NOMO-1 (cell line): ENCODE data around the gene PARP6.
A peak's percentile ranks its signal among the peaks of the same experiment; 100 is the strongest.

Experiments used
- DNase-seq, 2 experiments: peaks; one replicate each; lab custom pipeline; 2025; ENCODE audit not compliant: unreplicated experiment in 2 of 2; lab: John Stamatoyannopoulos, UW

The PARP6 gene

DNA sequence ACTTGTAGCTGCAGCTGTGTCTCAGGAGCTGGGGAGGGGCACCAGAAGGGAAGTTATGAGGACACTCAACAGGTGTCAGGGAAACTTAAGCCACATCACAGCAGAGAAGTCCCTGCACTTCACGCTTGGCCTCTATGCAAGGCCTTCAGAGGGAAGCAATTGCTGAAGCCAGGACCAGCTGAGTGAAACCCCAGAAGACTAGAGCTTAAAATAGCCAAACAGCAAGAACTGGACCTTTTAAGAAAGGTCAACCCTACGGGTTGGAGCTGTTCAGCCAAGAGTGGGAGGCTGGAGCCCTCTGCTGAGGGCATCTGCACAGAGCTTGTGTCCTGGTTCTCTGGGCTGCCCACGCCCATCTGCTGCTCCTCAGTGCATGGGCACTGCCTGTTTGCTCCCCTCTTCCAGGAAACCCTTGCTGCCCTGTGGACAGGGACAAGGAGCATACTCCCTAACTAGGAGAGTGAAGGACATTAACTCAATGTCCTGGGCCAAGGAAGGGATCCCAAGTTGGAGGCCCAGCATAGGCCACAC, 70.9 kb downstream of the PARP6 start:
- DNase-seq, result no peak

GRCh38 chr15:72200395-72201237, 71.7 kb downstream of the PARP6 start:
- no peak for DNase-seq

- DNase-seq, result peak; percentile 56 to 61
Measured at GRCh38 chr15:72199721-72200212, 72.6 kb downstream of the PARP6 start.

DNA sequence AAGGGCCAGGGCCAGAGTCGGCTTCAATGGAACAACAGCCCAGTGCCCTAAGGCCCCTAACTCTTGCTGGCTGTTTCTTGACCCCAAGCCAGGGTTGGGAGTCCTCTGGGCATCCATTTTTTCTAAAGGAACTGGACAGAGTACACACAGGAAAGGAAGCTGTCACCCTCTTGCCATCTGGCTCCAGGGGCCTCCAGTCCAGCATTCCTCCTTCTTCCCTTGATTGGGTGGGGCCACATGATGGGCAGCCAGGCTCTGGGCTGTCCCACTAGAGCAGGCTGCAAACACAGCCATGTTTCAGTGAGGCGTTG, 73.2 kb downstream of the PARP6 start:
- no peak for DNase-seq

DNA sequence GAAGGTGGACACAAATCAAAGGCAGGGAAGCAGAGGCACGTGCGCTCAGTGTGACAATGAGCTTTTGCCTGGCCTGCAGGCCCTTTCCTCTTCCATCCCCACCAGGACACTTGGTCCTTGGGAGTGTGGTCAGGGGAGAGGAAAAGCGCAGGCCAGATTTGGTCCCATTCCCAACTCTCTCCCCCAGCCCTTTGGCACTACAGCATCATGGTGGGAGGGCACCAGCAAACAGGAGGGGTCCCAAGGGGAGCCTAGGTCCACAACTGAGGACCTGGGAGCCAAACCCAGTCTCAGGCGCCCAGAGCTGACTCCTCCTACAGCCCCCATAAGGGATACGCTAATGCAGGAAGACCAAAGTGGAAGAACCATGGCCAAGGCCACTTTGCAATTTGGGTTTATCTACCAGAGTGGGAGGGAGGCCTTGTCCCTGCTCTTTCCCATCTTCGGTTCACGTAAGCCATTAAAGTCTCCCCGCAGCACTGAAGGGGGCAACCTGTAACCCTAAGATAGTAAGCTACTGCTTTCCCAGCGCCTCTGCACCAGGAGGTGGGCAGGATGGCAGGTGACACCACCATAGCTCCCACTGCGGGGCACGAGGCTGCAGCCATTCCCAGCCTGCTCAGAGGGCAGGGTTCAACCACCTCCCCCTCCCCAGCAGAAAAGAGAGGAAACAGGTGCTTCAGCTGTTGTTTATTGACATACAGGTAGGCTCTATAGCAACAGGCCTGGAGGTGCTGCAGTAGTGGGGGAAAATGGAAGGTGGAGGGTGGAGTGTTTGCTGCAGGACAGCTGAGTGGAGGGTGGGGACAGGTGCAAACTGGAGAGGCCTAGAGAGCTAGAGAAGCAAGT, 73.8 kb downstream of the PARP6 start:
- DNase-seq, result no peak

- no peak for DNase-seq
Measured at GRCh38 chr15:72197460-72198355, 74.6 kb downstream of the PARP6 start, which contains the start of gene GRAMD2A. Gene GRAMD2A (minus strand): TSS chr15:72197787.

DNA sequence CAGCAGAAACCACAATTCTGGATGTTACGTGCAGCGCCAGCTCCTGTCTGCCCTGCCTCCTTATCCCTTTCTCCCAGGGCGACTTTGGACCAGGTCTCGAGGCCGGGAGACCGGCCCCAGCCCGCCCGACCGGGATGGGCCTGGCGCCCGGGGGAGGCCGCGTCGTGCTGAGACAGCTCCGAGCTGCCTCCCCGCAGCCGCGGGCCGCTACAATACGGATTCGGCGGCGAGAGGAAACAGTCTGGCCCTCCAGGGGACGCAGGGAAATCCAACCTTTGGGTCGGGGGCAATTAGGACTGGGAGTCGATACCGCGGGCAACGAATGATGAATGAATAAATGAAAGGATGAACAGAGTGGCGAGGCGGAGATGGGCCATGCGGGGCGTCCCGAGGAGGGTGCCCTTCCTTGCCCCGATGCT, 75.3 kb downstream of the PARP6 start:
- DNase-seq, result no peak

DNA sequence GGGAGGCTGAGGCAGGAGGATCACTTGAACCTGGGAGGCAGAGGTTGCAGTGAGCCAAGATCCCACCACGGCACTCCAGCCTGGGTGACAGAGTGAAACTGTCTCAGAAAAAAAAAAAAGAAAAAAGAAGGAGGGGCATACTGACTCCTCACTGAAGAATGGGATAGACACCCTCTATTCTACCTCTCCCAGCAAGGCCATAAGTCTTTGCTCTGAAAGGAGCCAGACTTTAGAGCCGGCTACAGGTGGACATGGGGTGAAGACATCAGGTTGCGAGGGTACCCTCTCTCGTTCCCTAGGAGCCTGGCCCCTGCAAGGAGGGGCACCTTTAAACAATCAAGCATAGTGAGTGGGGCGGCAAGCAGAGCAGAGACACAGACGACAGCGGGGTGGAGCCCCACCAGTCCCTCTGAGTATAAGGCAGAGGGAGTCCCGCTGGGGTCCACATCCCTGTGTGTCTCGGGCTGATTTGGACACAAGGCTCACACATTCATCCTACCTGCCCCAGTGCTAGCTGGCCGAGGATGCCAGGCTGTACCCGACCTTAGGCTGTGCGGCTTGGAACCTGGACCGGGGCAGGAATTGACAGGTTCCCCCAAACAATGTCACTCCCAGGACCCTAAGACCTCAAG, 75.8 kb downstream of the PARP6 start:
- no peak for DNase-seq

DNA sequence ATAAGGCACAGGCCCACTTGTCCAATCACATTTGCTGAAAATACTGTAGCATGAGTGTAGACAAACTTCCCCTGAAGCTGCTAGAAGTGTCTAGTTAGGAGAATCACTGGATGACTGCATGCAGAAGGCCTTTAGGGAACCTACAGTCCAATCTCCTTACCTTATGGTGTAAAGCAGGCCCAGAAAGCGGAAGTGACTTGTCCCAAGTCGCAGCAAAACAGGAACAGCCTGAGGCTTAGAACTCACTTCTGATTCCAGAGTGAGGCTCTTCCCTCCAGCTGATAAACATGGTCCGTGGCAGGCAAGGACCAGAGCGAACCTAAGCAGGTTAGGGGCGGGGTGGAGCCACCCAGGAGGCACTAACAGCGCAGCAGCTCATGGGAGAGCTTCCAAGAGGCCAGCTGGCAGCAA, 77.2 kb downstream of the PARP6 start:
- DNase-seq, result peak; percentile 87 to 96

GRCh38 chr15:72193836-72194396, 78.4 kb downstream of the PARP6 start:
- no peak for DNase-seq

DNA sequence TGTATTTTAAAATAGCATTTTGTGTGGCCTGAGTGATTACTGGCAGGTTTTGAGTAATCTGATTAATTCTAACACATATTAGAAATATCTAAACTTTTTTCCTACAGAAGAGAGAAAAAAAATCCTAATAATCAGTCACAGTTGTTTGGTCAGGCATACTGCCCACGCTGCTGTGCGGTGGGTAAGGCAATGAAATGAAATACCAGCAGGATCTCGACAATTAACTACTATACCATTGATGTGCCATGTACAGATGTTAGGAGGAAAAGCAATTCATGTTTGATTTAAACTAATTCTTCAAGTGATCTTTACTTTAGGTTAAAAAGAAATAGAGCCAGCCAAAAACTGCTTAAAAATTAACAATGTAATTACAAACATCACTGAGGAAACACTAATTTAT, 79.9 kb downstream of the PARP6 start:
- DNase-seq, result no peak
